HCT116 (cell line): ENCODE measurements around the gene KCNK13. TPM values are rescaled to one million over a fixed set of nuclear protein-coding genes. Genes with fewer than 3 reads are reported as not detected.

ENCODE experiments used
- ATAC-seq: fragments of 200-7000 bp; cut with Tn5 transposase; 2 replicates; pipeline ENCODE4 v1.9.1; 2020; ENCODE audit warnings: mild to moderate bottlenecking, moderate library complexity
- BruUV-seq: library from RNA; stranded (reverse); fragments of 400-500 nt; replicated peaks from 2 replicates; lab custom pipeline; 2021; lab: Mats Ljungman, UMichigan
- CTCF ChIA-PET: fragments of 300-600 bp; sonication (Branson Sonifier 250); formaldehyde crosslinking; loops from one replicate; lab custom pipeline; 2021; ENCODE audit warnings: antibody characterized with exemption; lab: Charles Lee
- POLR2A ChIA-PET: fragments of 300-600, 350-600 bp; sonication (Branson Sonifier 250); formaldehyde crosslinking; loops from one replicate; lab custom pipeline; 2021; ENCODE audit warnings: antibody characterized with exemption; lab: Charles Lee
- RAD21 ChIA-PET, 2 experiments: fragments of 300-600 bp; sonication (Branson Sonifier 250); formaldehyde crosslinking; loops; one replicate each; lab custom pipeline; 2023; ENCODE audit warnings: low total read pairs in 2 of 2; ENCODE audit not compliant: uncharacterized antibody in 2 of 2, unreplicated experiment in 2 of 2, low non-redundant PET in 1 of 2; lab: Charles Lee
- DNase-seq: peaks from one replicate; pipeline ENCODE4 v3.0.0-alpha.2; 2010; ENCODE audit warnings: low read depth, low spot score
- H2AFZ ChIP-seq: fragments of 200-600 bp; shearing (Covaris generic), sonication (generic); 2 replicates; pipeline ENCODE4 v1.6.1; 2017; ENCODE audit warnings: low read depth, mixed run types, mixed read lengths, antibody characterized with exemption, low read length; ENCODE audit not compliant: poor library complexity, severe bottlenecking
- H3K27ac ChIP-seq: 2 replicates; pipeline ENCODE4 v1.5.1; 2012; ENCODE audit warnings: low read depth, low read length
- H3K27me3 ChIP-seq: fragments of 200-600 bp; sonication (generic); 2 replicates; pipeline ENCODE4 v1.6.1; 2016; ENCODE audit warnings: mixed run types, low read length, mixed read lengths; ENCODE audit not compliant: insufficient read depth
- H3K36me3 ChIP-seq, 2 experiments: fragments of 200-500 bp in 1 of 2; fragments of 200-600 bp in 1 of 2; sonication (Bioruptor generic) in 1 of 2; sonication (generic) in 1 of 2; 2 replicates each; pipeline versions ENCODE4 v1.5.1 to v1.6.1; 2014 to 2016; ENCODE audit warnings: low read length in 2 of 2, inconsistent platforms in 1 of 2, mixed read lengths in 1 of 2, mixed run types in 1 of 2; ENCODE audit not compliant: insufficient read depth in 2 of 2, control insufficient read depth in 1 of 2
- H3K4me1 ChIP-seq, 2 experiments: fragments of 200-600 bp in 1 of 2; sonication (generic) in 1 of 2; 2 replicates each; pipeline versions ENCODE4 v1.5.1 to v1.6.1; 2012 to 2017; ENCODE audit warnings: low read length in 2 of 2, inconsistent platforms in 1 of 2, mild to moderate bottlenecking in 1 of 2, mixed read lengths in 1 of 2, mixed run types in 1 of 2, moderate library complexity in 1 of 2; ENCODE audit not compliant: insufficient read depth in 2 of 2, control insufficient read depth in 1 of 2
- H3K4me2 ChIP-seq: fragments of 200-600 bp; sonication (generic); 2 replicates; pipeline ENCODE4 v1.6.1; 2017; ENCODE audit warnings: mixed run types, low read length, mixed read lengths
- H3K4me3 ChIP-seq, 2 experiments: fragments of 200-600 bp in 1 of 2; sonication (generic) in 1 of 2; replicated peaks in 1 of 2; 2 replicates each; pipeline ENCODE4 v1.5.1; 2011 to 2016; ENCODE audit warnings: low read length in 2 of 2, control low read depth in 1 of 2, low read depth in 1 of 2, mild to moderate bottlenecking in 1 of 2, mixed read lengths in 1 of 2, mixed run types in 1 of 2
- H3K79me2 ChIP-seq: fragments of 200-600 bp; sonication (generic); 2 replicates; pipeline ENCODE4 v1.6.1; 2017; ENCODE audit warnings: mild to moderate bottlenecking, mixed run types, low read length, moderate library complexity, mixed read lengths; ENCODE audit not compliant: insufficient read depth
- H3K9ac ChIP-seq: fragments of 200-600 bp; sonication (generic); 2 replicates; pipeline ENCODE4 v1.6.1; 2016; ENCODE audit warnings: low read length, mixed read lengths
- H3K9me2 ChIP-seq: fragments of 200-600 bp; sonication (generic), shearing (Covaris generic); 2 replicates; pipeline ENCODE4 v1.6.1; 2017; ENCODE audit warnings: mixed run types, mild to moderate bottlenecking, moderate library complexity; ENCODE audit not compliant: insufficient read depth
- H3K9me3 ChIP-seq, 2 experiments: fragments of 200-500 bp in 1 of 2; fragments of 200-600 bp in 1 of 2; sonication (Bioruptor generic) in 1 of 2; sonication (generic) in 1 of 2; 2 replicates each; pipeline ENCODE4 v1.6.1; 2014 to 2017; ENCODE audit warnings: low read length in 2 of 2, mixed read lengths in 2 of 2, inconsistent platforms in 1 of 2, low read depth in 1 of 2, mild to moderate bottlenecking in 1 of 2, mixed run types in 1 of 2, moderate library complexity in 1 of 2; ENCODE audit not compliant: control insufficient read depth in 1 of 2, insufficient read depth in 1 of 2
- H4K20me1 ChIP-seq: fragments of 200-600 bp; sonication (generic), shearing (Covaris generic); 2 replicates; pipeline ENCODE4 v1.6.1; 2017; ENCODE audit warnings: mixed run types, mild to moderate bottlenecking, moderate library complexity; ENCODE audit not compliant: insufficient read depth
- ATF3 ChIP-seq: IDR thresholded peaks from 2 replicates; pipeline ENCODE4 v1.6.1; 2012
- CBX3 ChIP-seq: IDR thresholded peaks from 2 replicates; pipeline ENCODE4 v1.6.1; 2012; ENCODE audit warnings: low read depth
- CEBPB ChIP-seq: IDR thresholded peaks from 2 replicates; pipeline ENCODE4 v1.6.1; 2012; ENCODE audit warnings: low read depth
- CTCF ChIP-seq, 3 experiments: fragments of 200-600 bp in 1 of 3; sonication (generic) in 1 of 3; IDR thresholded peaks in 2 of 3; conservative IDR thresholded peaks in 1 of 3; 2 replicates each; pipeline ENCODE4 v1.5.1; 2012 to 2017; ENCODE audit warnings: low read depth in 2 of 3, low read length in 2 of 3, antibody characterized with exemption in 1 of 3, borderline replicate concordance in 1 of 3, control low read depth in 1 of 3, mild to moderate bottlenecking in 1 of 3, mixed read lengths in 1 of 3, mixed run types in 1 of 3, moderate library complexity in 1 of 3; ENCODE audit not compliant: insufficient read depth in 1 of 3
- EGR1 ChIP-seq: IDR thresholded peaks from 2 replicates; pipeline ENCODE4 v1.6.1; 2012; ENCODE audit warnings: low read depth
- EZH2 ChIP-seq: fragments of 200-600 bp; sonication (generic); IDR thresholded peaks from 2 replicates; pipeline ENCODE4 v1.6.1; 2017; ENCODE audit warnings: antibody characterized with exemption, mixed run types
- FOSL1 ChIP-seq: IDR thresholded peaks from 2 replicates; pipeline ENCODE4 v1.6.1; 2012; ENCODE audit warnings: low read depth
- JUND ChIP-seq: IDR thresholded peaks from 2 replicates; pipeline ENCODE4 v1.6.1; 2012
- POLR2AphosphoS5 ChIP-seq: IDR thresholded peaks from 2 replicates; pipeline ENCODE4 v1.6.1; 2011; ENCODE audit warnings: mild to moderate bottlenecking, low read depth, low read length, moderate library complexity
- RAD21 ChIP-seq: IDR thresholded peaks from 2 replicates; pipeline ENCODE4 v1.6.1; 2012; ENCODE audit warnings: low read depth, mild to moderate bottlenecking
- REST ChIP-seq: IDR thresholded peaks from 2 replicates; pipeline ENCODE4 v1.6.1; 2012; ENCODE audit warnings: low read depth
- SIN3A ChIP-seq: IDR thresholded peaks from 2 replicates; pipeline ENCODE4 v1.6.1; 2012; ENCODE audit warnings: low read depth
- SRF ChIP-seq: IDR thresholded peaks from 2 replicates; pipeline ENCODE4 v1.6.1; 2012; ENCODE audit warnings: low read depth
- TCF7L2 ChIP-seq: IDR thresholded peaks from 2 replicates; pipeline ENCODE4 v1.7.0; 2011; ENCODE audit warnings: borderline replicate concordance, inconsistent platforms; ENCODE audit not compliant: insufficient read depth, insufficient read length; ENCODE audit errors: extremely low read depth
- ZFX ChIP-seq: fragments of 450-650 bp; IDR thresholded peaks from 2 replicates; pipeline ENCODE4 v1.6.1; 2017
- ZNF274 ChIP-seq: fragments of 200-500 bp; sonication (Bioruptor generic); IDR thresholded peaks from 2 replicates; pipeline ENCODE4 v1.6.1; 2014; ENCODE audit warnings: mild to moderate bottlenecking, low read depth, low read length, inconsistent platforms
- intact Hi-C: fragments of 100-400 bp; cut with micrococcal nuclease; formaldehyde crosslinking; loops from 2 replicates; pipeline ENCODE4 v1.10.0; 2022
- total RNA-seq: library from RNA; stranded (reverse); gene quantifications from one replicate; pipeline ENCODE4 v1.2.1, GENCODE V29; 2021; ENCODE audit not compliant: unreplicated experiment

KCNK13 gene
- total RNA-seq, 1 experiment from 2014 or later = 2.2 TPM

GRCh38 chr14:90194706-90195105 lies 132.9 kb downstream of the KCNK13 start:
- POLR2A ChIA-PET = no interaction called here
- DNase-seq = no peak
- TF ChIP-seq JUND = no peak
- TF ChIP-seq EZH2 = no peak
- no peak for TF ChIP-seq EGR1
- TF ChIP-seq SRF = no peak
- TF ChIP-seq ZFX = no peak
- TF ChIP-seq, all 23 proteins: peak for 0
- Histone ChIP-seq H3K4me3 (no peak overlapping the region), H3K4me1 (no peaks in the 10 kb centered on the region), H2AFZ (no peak overlapping the region), H3K9ac (no peak overlapping the region), H3K27ac (no peak overlapping the region), H3K27me3 (peaks cover 9% of the 10 kb centered on the region), H3K9me3 (no peaks in the 10 kb centered on the region), H3K9me2 (no peaks in the 10 kb centered on the region), H3K4me2 (no peak overlapping the region), H4K20me1 (no peaks in the 10 kb centered on the region), H3K79me2 (no peaks in the 10 kb centered on the region), H3K36me3 (no peaks in the 10 kb centered on the region)
- ChIA-PET RAD21 (no interaction called here), CTCF (interaction anchor here (0.6 kb wide), 1 partner anchor 241 kb away, joined by 3 read pairs; the partner anchor contains the start of gene EFCAB11)
- no peak for ATAC-seq
- BruUV-seq = no TSS peak
- intact Hi-C loops = no loop called here

GRCh38 chr14:90198541-90199060 lies 136.8 kb downstream of the KCNK13 start:
- H3K79me2 ChIP-seq = no peaks in the 10 kb centered on the region
- H3K4me3 ChIP-seq = no peak overlapping the region
- ChIA-PET CTCF (no interaction called here), POLR2A (no interaction called here), RAD21 (no interaction called here)
- intact Hi-C loops = no loop called here
- H3K9me3 ChIP-seq = no peaks in the 10 kb centered on the region
- H3K27ac ChIP-seq = no peak overlapping the region
- H4K20me1 ChIP-seq = no peaks in the 10 kb centered on the region
- H3K36me3 ChIP-seq = no peaks in the 10 kb centered on the region
- H3K4me1 ChIP-seq = no peaks in the 10 kb centered on the region
- no TSS peak for BruUV-seq
- no peak overlapping the region for H3K4me2 ChIP-seq
- no peak overlapping the region for H3K9ac ChIP-seq
- ATAC-seq (no peak), DNase-seq (no peak)
- H3K9me2 ChIP-seq = no peaks in the 10 kb centered on the region
- no peak overlapping the region for H2AFZ ChIP-seq
- H3K27me3 ChIP-seq = peaks cover 15% of the 10 kb centered on the region
- TF ChIP-seq FOSL1 = no peak
- TF ChIP-seq REST = no peak
- TF ChIP-seq SRF = no peak
- TF ChIP-seq RAD21 = no peak
- TF ChIP-seq ZNF274 = no peak
- no peak for TF ChIP-seq EGR1
- no peak for TF ChIP-seq TCF7L2
- no peak for TF ChIP-seq SIN3A
- TF ChIP-seq EZH2 = no peak
- TF ChIP-seq CEBPB = no peak
- no peak for TF ChIP-seq JUND
- TF ChIP-seq ATF3 = no peak
- TF ChIP-seq CTCF (IDR thresholded peaks at IDR 0.05 in 2 of 3, conservative IDR thresholded peaks at IDR 0.05 in 1 of 3; ENCODE audit: borderline replicate concordance in 1 of 3, insufficient read depth in 1 of 3, low read depth in 2 of 3, low read length in 2 of 3) = no peak
- TF ChIP-seq POLR2AphosphoS5 = no peak
- no peak for TF ChIP-seq CBX3
